ENCODE results near the gene NLE1. TPM values are rescaled to one million over a fixed set of nuclear protein-coding genes. Genes with fewer than 3 reads are reported as not detected.

The NLE1 gene
- total RNA-seq, 4 donors from 2014 or later = 9.9 to 19.3 (median 11.5) TPM

GRCh38 chr17:35161281-35161761 lies 19.2 kb upstream of the NLE1 start:
- no peak for DNase-seq
- no peaks in the 10 kb centered on the region for H3K9me3 ChIP-seq
- no peaks in the 10 kb centered on the region for H3K27me3 ChIP-seq
- H3K36me3 ChIP-seq = peaks cover 0 to 85% of the 10 kb centered on the region in 2 donors
- ATAC-seq = no peak
- intact Hi-C loops (cut with DNase I; ENCODE audit: low total_unique reads) = no loop called here
- H3K27ac ChIP-seq = no peak overlapping the region
- no peaks in the 10 kb centered on the region for H3K4me1 ChIP-seq
- no peak overlapping the region for H3K4me3 ChIP-seq
- TF ChIP-seq POLR2A (IDR thresholded peaks at IDR 0.05) = no peak
- no peak for TF ChIP-seq CTCF (IDR thresholded peaks at IDR 0.05 in 4 of 5, conservative IDR thresholded peaks at IDR 0.05 in 1 of 5)
- in situ Hi-C loops (cut with MboI; ENCODE audit: low sequenced_read_pairs in 4 of 4) = loop anchor here in 1 of 4 donors (25.0 kb wide), 1 partner anchor 576 kb away; the partner anchor contains the start of gene RASL10B

- H3K36me3 ChIP-seq = peaks cover 0 to 89% of the 10 kb centered on the region in 2 donors
- no peaks in the 10 kb centered on the region for H3K9me3 ChIP-seq
- H3K27me3 ChIP-seq = no peaks in the 10 kb centered on the region
- H3K4me3 ChIP-seq = no peak overlapping the region
- H3K4me1 ChIP-seq = no peaks in the 10 kb centered on the region
- DNase-seq (no peak), ATAC-seq (no peak)
- intact Hi-C loops (cut with DNase I; ENCODE audit: low total_unique reads) = no loop called here
- no peak overlapping the region for H3K27ac ChIP-seq
- TF ChIP-seq CTCF (IDR thresholded peaks at IDR 0.05 in 4 of 5, conservative IDR thresholded peaks at IDR 0.05 in 1 of 5) (no peak), POLR2A (IDR thresholded peaks at IDR 0.05) (no peak)
- in situ Hi-C loops (cut with MboI; ENCODE audit: low sequenced_read_pairs in 4 of 4) = loop anchor here in 1 of 4 donors (25.0 kb wide), 1 partner anchor 577 kb away; the partner anchor contains the start of gene RASL10B
These were observed 18.5 kb upstream of the NLE1 start for GRCh38 chr17:35160354-35161201.

- Histone ChIP-seq H3K9me3 (no peaks in the 10 kb centered on the region), H3K4me3 (no peak overlapping the region), H3K36me3 (peaks cover 0 to 91% of the 10 kb centered on the region in 2 donors), H3K27me3 (no peaks in the 10 kb centered on the region), H3K27ac (no peak overlapping the region), H3K4me1 (no peaks in the 10 kb centered on the region)
- DNase-seq (no peak), ATAC-seq (no peak)
- in situ Hi-C loops (cut with MboI; ENCODE audit: low sequenced_read_pairs in 4 of 4) = loop anchor here in 2 of 4 donors (10.0 to 25.0 kb wide), 2 partner anchors 385 to 577 kb away; partner anchors contain the start of gene RASL10B (in 1 of the 2)
- intact Hi-C loops (cut with DNase I; ENCODE audit: low total_unique reads) = no loop called here
- TF ChIP-seq POLR2A (IDR thresholded peaks at IDR 0.05) = no peak
- no peak for TF ChIP-seq CTCF (IDR thresholded peaks at IDR 0.05 in 4 of 5, conservative IDR thresholded peaks at IDR 0.05 in 1 of 5)
These were observed 17.8 kb upstream of the NLE1 start for GRCh38 chr17:35159940-35160339.

GRCh38 chr17:35155246-35155645 lies 13.1 kb upstream of the NLE1 start:
- TF ChIP-seq POLR2A (IDR thresholded peaks at IDR 0.05) = no peak
- no peak for TF ChIP-seq CTCF (IDR thresholded peaks at IDR 0.05 in 4 of 5, conservative IDR thresholded peaks at IDR 0.05 in 1 of 5)
- DNase-seq = no peak
- intact Hi-C loops (cut with DNase I; ENCODE audit: low total_unique reads) = no loop called here
- no peak overlapping the region for H3K4me3 ChIP-seq
- no peaks in the 10 kb centered on the region for H3K27me3 ChIP-seq
- in situ Hi-C loops (cut with MboI; ENCODE audit: low sequenced_read_pairs in 4 of 4) = loop anchor here in 2 of 4 donors (10.0 to 25.0 kb wide), 2 partner anchors 390 to 582 kb away; partner anchors contain the start of gene RASL10B (in 1 of the 2)
- no peaks in the 10 kb centered on the region for H3K9me3 ChIP-seq
- no peak for ATAC-seq
- H3K27ac ChIP-seq = no peak overlapping the region
- H3K4me1 ChIP-seq = peaks cover under 1 to 4% of the 10 kb centered on the region in 2 donors
- H3K36me3 ChIP-seq = peaks cover 0 to 94% of the 10 kb centered on the region in 2 donors
